A549 treated with DMSO at 1 μM for 4 hours (cell line): ENCODE measurements around the gene GINS2. TPM values are rescaled to one million over a fixed set of nuclear protein-coding genes. Genes with fewer than 3 reads are reported as not detected.

ENCODE experiments used
- total RNA-seq: library from RNA; stranded (reverse); fragments of 200-300 nt; extraction: Qiagen RNA extraction; gene quantifications from 5 replicates; pipeline ENCODE4 v1.2.3, GENCODE V29; 2022; ENCODE audit warnings: low read depth

Gene GINS2
- 29.3 to 31.9 TPM (median 31.3 TPM) in 5 replicates for total RNA-seq

DNA sequence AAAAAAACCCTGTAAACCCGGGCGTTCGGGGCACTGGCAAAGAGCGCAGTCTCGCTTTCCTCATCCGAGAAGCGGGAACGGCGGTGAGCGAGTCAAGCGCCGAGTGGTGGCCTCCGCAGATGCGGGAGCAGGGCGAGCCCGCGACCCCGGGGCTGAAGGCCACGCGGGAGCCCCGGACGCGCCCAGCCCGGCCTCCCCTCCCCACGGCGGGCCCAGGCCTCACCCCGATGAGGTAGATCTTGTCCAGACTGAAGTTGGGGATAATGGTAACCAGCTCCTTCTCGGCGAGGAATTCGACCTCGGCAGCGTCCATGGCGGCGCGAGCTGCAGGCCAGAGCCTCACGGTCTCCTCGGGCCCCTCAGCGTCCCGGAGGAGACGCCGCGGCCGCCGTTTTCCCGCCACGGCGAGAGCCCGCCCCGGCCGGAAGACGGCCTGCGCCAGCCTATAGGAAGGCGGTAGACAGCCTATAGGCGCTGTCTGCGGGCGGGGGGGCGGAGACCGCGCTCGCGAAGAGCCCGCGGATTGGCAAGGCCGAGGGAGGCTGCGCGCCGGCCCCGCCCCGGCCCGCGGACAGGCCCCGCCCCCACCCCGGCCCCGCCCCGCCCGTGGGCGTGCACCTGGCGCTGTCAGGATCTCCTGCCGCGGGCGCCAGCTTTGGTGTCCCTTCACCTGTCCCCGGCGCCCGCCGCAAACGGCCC lies at the start of gene GINS2:
GINS2 (minus strand) TSS at position 369 of the 699 bp plus-strand sequence; CDS start at position 313, 56 bp downstream.

Other genes starting within 250 kb of the GINS2 start
- gene GSE1, start 75.6 kb downstream of the GINS2 start, total RNA-seq: 21.1 to 23.7 TPM (median 22.6 TPM) in 5 replicates
- 12.2 to 16.5 TPM (median 15.1 TPM) in 5 replicates for gene C16orf74, start 62.1 kb upstream of the GINS2 start, total RNA-seq
- 53.3 to 75.5 TPM (median 70.1 TPM) in 5 replicates for gene EMC8, start 110.6 kb upstream of the GINS2 start, total RNA-seq
- gene COX4I1, start 110.7 kb upstream of the GINS2 start, total RNA-seq: 761 to 794 TPM (median 776 TPM) in 5 replicates
- 0.27 to 1.1 TPM (median 0.29 TPM) in 5 replicates for gene IRF8, start 210.2 kb upstream of the GINS2 start, total RNA-seq